HG02642 (cell line): ENCODE data around the gene ADGRE2.
"Not testable (repeated sequence)": the region's sequence is repeated elsewhere in the genome, so short reads cannot be mapped to it uniquely, and the experiment has no call there.

Experiments
- ATAC-seq: cut with Tn5 transposase; IDR thresholded peaks from one replicate; pipeline ENCODE4 v1.9.1; 2021; ENCODE audit warnings: mild to moderate bottlenecking; ENCODE audit not compliant: unreplicated experiment, poor library complexity

The ADGRE2 gene

DNA sequence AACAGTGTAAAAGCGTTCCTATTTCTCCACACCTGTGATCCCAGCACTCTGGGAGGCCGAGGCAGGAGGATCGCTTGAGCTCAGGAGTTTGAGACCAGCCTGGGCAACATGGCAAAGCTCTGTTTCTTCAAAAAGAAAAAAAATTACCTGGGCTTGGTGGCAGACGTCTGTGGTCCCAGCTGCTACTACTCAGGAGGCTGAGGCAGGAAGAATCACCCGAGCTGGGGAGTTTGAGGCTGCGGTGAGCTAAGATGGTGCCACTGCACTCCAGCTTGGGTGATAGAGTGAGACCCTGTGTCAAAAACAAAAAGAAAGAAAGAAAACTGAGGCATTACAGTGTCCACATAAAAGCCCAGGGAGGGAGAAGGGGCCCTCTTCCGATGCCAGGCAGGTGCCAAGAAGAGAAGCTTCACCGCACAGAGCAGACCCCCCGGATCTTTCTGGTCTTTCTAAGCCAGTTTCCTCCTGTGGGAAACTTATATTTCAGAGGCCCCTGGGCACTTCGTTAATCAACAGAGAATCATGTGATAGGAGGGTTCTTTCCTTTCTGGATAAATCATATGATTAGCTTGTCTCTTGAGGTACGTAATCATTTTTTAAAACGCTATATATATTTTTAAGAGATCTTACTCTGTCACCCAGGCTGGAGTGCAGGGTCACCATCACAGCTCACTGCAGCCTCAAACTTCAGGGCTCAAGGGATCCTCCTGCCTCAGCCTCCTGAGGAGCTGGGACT lies at the start of gene ADGRE2:
ADGRE2 (minus strand) TSS at position 451 of the 736 bp plus-strand sequence. CDS start 1,804 bp downstream, outside the sequence.
- not testable (repeated sequence) for ATAC-seq

DNA sequence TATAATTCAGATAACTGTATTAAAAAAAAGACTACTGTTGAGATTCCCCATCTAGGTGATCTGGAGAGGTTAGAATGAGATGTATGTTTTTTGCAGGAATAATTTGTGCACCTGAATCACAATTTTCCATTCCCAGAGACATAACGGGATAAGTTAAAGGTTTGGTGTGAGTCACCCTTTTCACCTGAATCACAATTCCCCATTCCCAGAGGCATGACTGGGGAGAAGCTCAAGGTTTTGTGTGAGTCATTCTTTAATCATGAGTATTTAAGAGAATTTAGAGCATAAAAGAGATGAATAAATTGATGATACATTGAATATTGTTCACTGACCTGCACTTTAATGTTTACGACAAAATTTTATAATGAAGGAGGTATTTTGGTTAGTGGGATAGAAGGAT lies 47.6 kb upstream of the ADGRE2 start:
- no peak for ATAC-seq

DNA sequence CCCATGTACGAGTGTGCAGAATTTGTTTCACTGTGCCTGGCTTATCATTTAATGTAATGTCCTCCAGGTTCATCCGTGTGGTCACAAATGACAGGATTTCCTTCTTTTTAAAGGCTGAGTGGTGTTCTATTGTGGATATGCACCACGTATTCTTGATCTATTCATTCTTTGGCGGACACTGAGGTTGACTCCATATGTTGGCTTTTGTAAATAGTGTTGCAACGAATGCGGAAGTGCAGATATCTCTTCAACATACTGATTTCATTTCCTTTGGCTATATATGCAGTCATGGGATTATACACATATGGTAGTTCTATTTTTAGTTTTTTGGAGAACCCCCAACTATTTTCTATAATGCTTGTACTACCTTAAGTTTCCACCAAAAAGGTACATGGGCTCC lies 43.6 kb upstream of the ADGRE2 start:
- ATAC-seq = no peak

DNA sequence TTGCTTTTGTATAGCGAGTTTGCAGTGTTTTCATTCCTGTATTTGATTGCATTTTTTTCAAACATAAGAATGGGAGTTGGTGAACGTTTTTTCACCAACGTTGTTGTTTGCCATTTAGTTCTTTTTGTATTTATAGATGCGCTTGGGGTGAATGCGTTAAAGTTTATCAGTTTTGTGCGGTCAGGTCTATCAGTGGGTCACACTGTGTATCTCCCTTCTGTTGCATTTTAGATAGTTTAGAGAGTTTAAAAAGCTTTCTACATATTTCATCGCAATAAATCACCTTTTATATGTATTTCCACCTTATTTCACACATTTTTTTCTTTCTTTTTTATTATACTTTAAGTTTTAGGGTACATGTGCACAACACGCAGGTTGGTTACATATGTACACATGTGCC lies 40.2 kb upstream of the ADGRE2 start:
- no peak for ATAC-seq

DNA sequence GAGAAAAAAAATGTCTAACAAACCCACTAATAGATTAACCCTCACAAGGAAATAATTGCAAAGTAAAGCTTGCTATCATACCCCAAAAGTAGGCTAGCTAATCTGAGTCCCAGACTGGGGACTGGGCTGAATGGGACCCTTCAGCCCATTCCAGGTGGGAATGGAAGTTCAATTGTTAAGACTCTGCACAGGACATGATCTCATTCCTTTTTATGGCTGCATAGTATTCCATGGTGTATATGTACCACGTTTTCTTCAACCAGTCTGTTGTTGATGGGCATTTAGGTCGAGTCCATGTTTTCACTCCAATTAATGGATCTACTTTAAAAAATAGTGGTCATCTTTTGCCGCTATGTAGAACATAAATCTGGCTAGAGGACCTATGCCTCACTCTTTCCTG lies 38.7 kb upstream of the ADGRE2 start:
- ATAC-seq = no peak

DNA sequence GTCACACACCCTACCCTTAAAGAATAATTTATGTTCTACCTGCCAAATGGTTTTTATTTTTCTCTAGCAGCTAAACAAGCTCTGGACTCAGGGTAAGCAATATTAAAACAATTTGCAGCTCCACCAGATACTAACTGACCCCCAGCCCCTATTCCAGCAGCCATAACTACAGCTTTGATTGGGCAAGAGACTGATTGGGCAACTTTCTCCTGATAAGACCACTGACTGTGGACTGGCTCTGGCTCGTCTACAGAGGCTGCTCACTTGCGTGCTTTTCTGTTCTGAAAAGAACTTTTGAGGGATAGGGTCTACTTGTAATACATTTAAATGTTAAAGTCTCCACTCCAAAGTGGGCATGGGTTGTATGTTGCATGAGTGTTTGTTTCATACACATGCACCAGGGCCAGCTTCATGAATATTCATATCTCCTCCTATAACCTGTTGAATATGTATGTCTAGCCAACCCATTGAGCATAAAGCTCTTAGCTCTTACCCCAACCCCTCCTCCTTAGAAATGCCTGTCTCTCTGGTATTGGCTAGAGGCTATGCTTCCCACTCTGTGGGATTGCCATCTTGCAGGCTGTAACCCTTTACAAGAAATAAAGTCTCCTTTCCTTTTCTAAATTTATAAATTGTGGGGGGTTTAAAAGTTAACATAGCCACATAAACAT lies 36.8 kb upstream of the ADGRE2 start:
- no peak for ATAC-seq

DNA sequence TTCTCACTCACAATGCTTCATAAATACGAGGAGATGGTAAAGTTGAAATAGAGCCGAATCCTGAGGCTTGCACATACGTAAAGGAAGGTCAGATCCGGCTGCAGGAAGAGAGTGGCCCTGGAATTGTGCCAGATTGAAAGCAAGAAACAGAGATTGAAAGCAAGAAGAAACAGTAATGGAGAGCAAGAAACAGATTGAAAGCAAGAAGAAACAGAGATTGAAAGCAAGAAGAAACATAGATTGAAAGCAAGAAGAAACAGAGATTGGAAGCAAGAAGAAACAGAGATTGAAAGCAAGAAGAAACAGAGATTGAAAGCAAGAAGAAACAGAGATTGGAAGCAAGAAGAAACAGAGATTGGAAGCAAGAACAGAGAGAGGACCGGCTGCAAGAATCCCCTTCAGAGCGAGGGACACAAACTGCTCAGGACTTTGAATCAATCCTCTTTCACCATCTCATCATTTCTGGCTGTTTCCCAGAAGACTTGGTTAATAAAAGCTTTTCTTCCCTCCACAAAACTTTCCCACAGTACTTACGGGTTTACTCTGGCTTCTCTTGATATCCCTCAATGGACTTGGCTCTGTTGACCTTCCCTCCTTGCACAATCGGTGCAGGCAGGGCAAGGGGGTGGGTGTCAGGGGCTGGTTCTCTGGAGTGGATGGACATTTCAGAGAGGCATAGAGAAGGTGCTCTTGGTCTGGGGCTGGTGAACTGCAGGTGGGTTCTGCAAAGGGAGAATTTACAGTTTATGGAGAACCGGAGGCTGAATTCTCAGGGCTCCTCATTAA lies 31.1 kb upstream of the ADGRE2 start:
- no peak for ATAC-seq

DNA sequence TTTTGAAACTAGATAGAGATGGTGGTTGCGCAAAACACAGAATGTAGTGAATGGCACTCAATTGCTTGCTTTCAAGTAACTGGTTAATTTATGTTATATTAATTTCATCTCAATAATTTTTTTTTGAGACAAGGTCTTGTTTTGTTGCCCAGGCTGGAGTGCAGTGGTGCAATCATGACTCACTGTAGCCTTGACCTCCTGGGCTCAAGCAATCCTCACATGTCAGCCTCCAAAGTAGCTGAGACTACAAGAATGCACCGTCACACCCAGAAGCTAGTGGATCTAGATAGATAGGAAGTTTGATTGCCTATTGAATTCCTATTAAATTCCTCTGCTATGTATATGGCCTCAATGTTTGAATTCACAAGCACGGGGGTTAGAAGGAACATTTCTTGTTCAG lies 26.4 kb upstream of the ADGRE2 start:
- no peak for ATAC-seq

DNA sequence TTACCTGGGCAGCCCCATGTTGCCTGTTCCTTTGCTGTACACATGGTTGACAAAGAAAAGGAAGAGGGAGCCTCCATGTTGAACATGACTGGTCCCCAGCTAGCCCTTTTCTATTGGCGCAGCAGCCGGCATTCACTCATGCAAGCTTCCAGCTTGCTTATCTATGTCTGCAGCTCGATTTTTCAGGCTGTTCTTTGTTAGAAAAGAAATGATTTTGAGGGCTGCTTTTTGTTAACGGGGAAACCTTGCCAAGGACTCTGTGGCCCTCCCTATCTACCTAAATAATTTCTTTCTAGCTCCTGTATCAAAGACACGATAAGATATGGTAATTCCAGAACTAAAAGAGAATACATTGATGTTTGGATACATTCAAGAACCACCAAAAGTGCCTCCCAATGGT lies 20.4 kb upstream of the ADGRE2 start:
- ATAC-seq = no peak

DNA sequence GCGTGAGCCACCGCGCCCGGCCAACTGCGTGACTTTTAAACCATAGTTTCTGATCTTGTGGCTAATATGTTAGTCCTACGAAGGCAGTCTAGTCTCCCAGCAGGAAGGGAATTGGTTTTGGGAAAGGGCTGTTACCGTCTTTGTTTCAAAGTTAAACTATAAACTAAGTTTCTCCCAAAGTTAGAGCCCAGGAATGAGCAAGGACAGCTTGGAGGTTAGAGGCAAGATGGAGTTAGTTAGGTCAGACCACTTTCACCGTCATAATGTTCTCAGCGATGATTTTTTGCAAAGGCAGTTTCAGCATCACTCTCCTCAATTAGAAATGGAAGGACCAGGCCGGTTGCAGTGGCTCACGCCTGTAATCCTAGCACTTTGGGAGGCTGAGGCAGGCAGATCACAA lies 17.7 kb upstream of the ADGRE2 start:
- no peak for ATAC-seq

DNA sequence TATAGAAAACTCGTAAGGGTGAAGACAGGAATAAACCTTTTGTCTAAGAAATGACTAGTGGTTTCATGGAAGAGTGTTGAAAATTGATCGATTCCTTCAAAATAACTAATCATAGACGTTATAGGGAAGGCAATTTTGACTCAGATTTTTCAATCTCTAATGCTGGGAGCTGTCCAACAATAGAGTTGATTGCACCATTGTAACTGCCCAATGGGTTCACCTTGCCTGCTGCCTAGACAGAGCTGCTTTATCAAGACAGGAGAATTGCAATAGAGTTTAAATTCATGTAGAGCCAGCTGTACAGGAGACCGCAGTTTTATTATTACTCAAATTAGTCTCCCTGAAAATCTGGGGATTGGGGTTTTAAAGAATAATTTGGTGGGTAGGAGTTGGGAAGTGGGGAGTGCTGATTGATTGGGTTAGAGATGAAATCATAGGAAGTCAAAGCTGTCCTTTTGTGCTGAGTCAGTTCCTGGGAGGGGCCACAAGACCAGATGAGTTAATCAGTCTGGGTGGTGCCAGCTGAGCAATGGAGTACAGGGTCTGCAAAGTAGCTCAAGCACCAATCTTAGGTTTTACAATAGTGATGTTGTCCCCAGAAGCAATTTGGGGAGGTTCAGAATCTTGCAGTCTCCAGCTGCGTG lies 16.8 kb upstream of the ADGRE2 start:
- no peak for ATAC-seq

DNA sequence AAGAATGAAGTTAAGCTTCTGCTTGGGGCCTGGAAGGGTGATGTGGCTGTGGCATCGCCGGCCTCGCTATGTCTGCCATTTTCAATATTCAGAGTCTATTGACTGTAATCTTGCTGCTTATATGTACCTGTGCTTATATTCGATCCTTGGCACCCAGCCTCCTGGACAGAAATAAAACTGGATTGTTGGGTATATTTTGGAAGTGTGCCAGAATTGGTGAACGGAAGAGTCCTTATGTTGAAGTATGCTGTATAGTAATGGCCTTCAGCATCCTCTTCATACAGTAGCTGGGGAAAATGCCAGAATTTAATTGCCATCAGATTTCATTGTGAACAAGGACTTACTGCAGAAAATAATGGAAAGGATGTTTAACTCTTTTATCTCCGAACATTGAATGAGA lies 13.9 kb upstream of the ADGRE2 start:
- not testable (repeated sequence) for ATAC-seq

DNA sequence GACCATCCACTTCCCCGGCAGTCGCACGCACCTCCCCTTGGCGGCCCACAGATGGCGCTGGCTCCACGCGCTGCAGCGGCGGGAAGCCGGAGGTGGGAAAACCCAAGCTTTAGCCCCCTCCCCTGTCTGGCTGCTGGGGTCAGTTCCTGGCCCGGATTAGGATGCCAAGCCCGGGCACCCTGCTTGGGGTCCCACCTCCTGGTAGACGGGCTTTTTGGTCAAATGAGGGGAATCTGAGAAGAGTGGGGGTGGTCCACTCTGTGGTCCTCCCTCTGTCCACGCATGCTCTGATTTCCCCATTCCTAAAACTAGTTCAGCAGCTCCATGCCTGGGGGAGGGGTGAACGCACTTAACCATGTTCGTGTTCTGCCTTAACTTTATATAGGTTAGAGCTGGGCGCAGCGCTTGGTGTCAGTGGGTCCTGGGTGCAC lies 8.1 kb upstream of the ADGRE2 start:
- no peak for ATAC-seq

DNA sequence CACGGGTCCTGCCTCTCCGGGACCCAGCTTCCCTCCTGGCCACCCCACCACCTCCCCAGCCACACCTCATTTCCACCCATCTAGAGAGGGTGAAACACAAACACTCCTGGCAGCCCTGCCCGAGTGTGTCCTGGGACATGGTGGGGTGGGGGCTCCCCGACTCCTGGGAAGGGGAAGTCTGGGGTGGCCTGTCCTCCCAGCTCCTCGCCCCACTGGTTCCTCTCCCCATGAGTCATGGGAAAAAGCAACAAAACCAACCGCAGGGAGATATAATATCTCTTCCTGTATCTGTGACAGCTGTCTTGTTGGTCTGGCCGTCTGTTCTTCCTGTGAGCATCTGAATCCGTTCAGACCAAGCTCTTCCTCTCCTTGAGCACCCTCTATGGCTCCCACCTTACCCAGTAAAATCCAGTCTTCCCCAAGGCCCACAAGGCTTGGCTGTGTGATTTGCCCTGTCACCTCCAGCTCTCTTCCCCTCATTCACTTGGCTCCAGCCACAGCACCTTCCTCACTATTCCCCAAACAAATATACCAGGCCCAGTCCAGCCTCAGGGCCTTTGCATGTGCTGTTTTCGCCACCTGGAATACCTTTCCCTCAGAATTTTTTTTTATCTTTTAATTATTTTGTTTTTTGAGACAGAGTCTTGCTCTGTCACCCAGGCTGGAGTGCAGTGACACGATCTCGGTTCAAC lies 6.9 kb upstream of the ADGRE2 start:
- ATAC-seq = not testable (repeated sequence)

DNA sequence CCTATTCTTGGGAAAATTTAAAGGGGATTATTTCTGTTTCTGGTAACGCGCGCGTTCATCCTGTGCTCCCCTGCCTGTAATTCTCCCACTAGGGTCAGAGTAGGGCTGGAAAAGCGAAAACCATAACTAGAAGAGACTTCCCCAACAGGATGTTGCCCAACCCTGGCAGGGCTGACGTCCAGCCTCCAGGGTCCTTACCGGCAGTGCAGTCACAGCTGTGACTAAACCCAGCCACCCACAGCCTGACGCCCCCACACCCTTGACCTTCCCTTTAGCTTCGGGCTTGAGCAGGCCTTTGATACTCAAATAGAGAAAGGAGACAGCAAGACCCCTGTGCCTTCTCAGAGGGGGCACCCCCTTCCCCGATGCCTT lies 6.4 kb upstream of the ADGRE2 start:
- not testable (repeated sequence) for ATAC-seq

DNA sequence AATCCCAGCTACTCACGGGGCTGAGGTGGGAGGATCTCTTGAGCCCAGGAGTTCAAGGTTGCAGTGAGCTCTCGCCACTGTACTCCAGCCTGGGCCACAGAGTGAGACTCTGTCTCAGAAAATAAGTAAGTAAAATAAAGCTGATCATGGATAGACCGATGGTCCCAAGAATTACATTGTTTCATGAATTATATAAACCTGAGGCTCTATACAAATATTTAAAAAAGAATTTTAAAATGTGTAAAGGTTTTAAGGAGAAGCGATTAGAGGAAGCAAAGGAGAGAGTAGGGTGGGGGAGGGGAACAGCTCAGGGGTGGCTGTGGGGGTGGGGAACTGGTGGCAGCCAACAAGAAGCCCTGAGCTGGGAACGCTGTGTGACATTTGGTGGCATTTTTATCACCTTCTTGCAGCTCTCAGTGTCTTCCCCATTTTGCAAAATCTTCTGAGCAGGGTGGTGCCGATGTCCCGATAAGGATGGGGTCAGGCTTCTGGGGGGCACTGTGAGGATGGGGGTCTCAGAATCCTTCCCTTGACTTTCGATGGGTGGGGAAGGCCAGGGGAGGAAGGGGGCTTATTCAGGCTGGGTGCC lies 5.1 kb upstream of the ADGRE2 start:
- ATAC-seq = not testable (repeated sequence)

DNA sequence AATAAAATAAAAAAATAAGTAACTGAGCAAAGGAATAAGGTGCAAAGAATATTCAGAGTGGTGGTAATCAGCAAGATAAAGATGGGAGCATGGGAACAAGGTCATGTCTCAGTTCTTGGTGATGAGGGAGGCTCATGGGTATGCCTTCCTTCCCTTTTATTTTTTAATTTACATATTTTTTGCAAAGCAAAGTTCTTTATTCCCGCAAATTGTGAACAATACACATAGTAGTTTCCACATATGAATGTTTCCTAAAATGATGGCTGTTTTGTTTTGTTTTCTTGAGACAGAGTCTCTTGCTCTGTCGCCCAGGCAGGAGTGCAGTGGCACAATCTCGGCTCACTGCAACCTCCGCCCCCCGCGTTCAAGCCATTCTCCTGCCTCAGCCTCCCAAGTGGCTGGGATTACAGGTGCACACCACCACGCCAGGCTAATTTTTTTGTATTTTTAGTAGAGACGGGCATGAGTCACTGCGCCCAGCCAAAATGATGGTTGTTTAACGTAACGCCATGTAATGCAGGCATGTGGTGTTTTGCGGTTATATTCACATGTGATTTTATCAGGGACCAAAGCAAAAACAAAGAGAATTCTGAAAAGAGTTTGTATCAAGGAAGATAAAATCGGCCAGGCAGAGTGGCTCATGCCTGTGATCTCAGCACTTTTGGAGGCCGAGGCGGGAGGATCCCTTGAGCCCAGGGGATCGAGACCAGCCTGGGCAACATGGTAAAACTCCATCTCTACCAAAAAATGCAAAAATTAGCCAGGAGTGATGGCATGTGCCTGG lies 4.5 kb upstream of the ADGRE2 start:
- ATAC-seq = no peak

DNA sequence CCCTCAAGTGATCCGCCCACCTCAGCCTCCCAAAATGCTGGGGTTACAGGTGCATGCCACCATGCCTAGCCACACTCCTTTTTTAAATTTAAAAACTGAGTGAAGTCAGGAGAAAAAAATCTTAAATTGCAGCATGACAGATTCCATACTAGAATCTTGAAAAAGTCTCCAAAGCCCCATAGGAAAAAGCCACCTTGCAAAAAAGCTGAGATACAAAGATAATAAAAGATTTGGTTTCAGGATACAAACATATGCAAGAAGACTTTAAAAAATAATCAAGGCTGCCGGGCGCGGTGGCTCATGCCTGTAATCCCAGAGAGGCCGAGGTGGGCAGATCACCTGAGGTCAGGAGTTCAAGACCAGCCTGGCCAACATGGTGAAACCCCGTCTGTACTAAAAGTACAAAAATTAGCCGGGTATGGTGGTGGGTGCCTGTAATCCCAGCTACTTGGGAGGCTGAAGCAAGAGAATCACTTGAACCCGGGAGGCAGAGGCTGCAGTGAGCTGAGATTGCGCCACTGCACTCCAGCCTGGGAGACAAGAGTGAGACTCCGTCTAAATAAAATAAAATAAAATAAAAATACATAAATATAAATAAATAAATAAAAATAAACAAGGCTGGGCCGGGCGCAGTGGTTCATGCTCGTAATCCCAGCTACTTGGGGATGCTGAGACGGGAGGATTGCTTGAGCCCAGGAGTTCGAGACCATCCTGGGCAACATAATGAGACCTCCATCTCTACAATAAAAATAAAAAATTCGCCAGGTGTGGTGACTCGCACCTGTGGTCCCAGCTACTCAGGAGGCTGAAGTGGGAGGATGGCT lies 3.6 kb upstream of the ADGRE2 start:
- ATAC-seq = not testable (repeated sequence)
